GM06990 (cell line): ENCODE data around the gene NLRP5.

Experiments used
- DNase-seq: peaks from one replicate; pipeline ENCODE4 v3.0.0-alpha.2; 2011; ENCODE audit not compliant: insufficient read length; ENCODE audit errors: extremely low read depth
- H3K27me3 ChIP-seq: replicated peaks from 2 replicates; pipeline ENCODE4 v1.6.0; 2011; ENCODE audit warnings: low read length; ENCODE audit not compliant: control insufficient read depth, insufficient read depth
- H3K36me3 ChIP-seq: 2 replicates; pipeline ENCODE4 v1.5.1; 2011; ENCODE audit warnings: low read length; ENCODE audit not compliant: control insufficient read depth, insufficient read depth
- H3K4me3 ChIP-seq: replicated peaks from 2 replicates; pipeline ENCODE4 v1.5.1; 2011; ENCODE audit warnings: low read depth, mild to moderate bottlenecking, control low read depth, low read length
- TF ChIP-seq, protein P1 (sequence below): IDR thresholded peaks from 2 replicates; pipeline ENCODE4 v1.5.1; 2011; ENCODE audit warnings: low read length, control low read depth, mild to moderate bottlenecking, inconsistent platforms; ENCODE audit not compliant: insufficient read depth, poor library complexity, severe bottlenecking

NLRP5 gene

DNA sequence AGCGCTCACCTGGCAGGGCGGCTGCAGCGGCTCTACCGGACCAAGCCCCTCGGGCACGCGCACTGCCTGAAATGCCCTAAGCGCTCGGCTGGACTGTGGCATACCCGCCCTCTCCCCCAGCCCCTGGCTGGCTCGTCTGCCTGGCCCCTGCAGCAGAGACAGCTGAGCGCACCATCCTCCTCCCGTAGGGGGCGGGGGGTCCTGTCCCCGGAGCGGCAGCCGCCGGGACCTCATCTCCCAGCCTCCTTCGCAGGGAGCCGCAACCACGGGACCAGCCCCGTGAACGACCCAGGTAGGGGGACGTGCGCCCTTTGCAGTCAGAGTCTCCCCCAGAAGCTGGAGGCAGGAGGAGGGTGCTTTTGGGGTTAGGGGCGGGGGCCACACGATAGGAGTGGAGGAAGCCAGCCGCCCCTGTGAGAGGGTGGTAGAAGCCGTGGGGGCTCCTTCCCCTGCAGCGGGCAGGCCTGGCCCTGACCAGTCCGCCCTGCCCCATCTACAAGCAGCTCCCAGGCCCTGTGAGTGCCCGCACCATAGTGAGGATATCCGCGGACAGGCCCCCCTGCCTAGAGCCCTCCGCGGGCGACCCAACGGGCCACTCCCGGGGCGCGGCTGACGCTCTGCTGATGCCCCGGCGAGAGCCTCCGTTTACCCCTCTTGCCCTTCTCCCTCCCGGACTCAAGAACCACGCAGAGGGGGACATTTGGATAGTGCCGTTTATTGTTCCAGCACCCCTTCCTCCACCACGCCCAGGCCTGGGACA lies 100.3 kb downstream of the NLRP5 start:
- H3K4me3 ChIP-seq: no peak overlapping the region
- H3K36me3 ChIP-seq: peaks cover 12% of the 10 kb centered on the region
- no peaks in the 10 kb centered on the region for H3K27me3 ChIP-seq
- TF ChIP-seq, protein P1, sequence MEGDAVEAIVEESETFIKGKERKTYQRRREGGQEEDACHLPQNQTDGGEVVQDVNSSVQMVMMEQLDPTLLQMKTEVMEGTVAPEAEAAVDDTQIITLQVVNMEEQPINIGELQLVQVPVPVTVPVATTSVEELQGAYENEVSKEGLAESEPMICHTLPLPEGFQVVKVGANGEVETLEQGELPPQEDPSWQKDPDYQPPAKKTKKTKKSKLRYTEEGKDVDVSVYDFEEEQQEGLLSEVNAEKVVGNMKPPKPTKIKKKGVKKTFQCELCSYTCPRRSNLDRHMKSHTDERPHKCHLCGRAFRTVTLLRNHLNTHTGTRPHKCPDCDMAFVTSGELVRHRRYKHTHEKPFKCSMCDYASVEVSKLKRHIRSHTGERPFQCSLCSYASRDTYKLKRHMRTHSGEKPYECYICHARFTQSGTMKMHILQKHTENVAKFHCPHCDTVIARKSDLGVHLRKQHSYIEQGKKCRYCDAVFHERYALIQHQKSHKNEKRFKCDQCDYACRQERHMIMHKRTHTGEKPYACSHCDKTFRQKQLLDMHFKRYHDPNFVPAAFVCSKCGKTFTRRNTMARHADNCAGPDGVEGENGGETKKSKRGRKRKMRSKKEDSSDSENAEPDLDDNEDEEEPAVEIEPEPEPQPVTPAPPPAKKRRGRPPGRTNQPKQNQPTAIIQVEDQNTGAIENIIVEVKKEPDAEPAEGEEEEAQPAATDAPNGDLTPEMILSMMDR: no peak
- no peak for DNase-seq

DNA sequence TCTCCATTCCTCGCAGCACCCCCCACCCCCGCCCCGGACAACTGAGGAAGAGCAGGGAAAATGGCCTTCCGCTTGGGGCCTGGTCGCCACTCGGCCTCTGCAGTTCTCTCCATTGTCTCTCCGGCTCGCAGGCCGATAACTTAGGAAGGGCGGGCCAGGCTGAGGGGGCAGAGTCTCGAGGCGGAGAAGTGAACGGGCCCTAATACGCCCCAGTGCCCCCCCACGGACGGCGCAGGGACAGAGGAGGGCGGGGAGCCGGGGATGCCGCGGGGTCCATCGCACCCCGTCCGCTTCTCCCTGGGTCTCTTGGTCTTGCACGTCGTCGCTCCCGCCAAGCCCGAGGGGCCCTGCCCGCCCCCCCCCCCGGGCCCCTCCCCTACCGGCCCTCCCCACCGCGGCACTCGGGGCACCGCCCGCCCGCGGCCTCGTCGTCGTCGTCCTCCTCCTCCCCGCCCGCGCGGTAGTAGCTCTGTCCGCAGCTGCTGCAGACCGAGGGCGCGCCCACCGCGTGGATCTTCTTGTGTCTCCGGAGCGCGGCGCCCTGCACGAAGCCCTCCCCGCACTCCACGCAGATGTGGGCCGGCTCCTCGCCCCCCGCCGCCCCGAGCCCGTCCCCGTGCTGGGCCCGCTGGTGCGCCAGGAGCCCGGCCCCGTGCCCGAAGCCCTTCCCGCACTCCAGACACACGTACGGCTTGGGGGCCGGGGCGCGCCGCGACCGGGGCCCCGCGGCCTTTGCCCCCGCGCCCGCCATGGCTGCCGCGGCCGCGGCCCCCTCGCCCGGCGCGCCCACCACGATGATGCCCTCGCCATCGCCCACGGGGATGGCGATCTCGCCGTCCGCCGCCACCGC lies 101.3 kb downstream of the NLRP5 start:
- no peak overlapping the region for H3K4me3 ChIP-seq
- peaks cover 14% of the 10 kb centered on the region for H3K36me3 ChIP-seq
- DNase-seq: no peak
- H3K27me3 ChIP-seq: no peaks in the 10 kb centered on the region
- TF ChIP-seq, protein P1: no peak

DNA sequence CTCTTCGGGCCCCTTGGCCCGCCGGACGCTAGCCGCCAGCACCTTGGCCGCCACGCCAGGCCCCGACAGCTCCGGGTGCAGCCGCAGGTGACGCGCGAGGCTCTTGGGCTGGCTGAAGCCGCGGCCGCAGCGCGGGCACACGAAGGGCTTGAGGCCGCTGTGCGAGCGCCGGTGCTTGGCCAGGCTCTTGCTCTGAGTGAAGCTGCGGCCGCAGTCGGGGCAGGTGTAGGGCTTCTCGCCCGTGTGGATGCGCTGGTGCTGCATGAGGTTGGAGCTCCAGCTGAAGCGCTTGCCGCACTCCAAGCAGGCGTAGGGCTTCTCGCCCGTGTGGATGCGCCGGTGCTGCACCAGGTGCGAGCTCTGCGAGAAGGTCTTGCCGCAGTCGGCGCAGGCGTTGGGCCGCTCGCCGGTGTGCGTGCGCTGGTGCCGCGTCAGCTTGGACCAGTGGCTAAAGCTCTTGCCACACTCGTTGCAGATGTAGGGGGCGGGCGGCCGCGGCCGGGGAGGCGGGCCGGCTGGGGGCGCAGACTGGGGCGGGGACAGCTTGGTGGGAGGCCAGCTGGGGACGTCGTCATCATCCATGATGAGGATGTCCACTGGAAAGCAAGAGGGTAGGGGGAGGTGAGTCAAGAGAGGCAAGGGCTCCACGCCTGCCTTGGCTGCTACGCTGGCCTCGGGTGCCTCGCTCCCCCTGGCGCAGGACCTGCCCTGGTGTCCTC lies 102.1 kb downstream of the NLRP5 start:
- peaks cover 14% of the 10 kb centered on the region for H3K36me3 ChIP-seq
- no peak for DNase-seq
- TF ChIP-seq, protein P1: no peak

DNA sequence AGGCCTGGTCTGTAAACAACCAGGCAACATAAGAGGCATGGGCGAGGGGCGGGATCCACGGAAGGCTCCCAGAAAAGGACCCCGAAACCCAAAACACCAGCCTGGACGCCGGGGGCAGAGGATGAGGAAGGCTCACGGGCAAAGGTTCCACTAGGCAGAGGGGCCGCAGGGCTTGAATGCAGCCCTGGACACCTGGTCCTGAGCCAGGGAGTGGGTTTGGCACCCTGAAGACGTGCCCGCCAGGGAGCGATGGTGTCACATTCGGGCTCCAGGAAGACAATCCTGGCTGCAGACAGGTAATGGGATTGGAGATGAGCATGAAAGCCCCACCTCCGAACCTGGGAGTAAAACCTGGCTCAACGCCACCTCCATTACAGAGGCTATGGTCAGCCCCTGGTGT lies 102.8 kb downstream of the NLRP5 start:
- peaks cover 14% of the 10 kb centered on the region for H3K36me3 ChIP-seq
- no peak for DNase-seq
- no peaks in the 10 kb centered on the region for H3K27me3 ChIP-seq
- TF ChIP-seq, protein P1: no peak
- H3K4me3 ChIP-seq: no peak overlapping the region

More for the DNA sequence above, 102.1 kb downstream of the NLRP5 start:
- Histone ChIP-seq H3K27me3 (no peaks in the 10 kb centered on the region), H3K4me3 (no peak overlapping the region)

DNA sequence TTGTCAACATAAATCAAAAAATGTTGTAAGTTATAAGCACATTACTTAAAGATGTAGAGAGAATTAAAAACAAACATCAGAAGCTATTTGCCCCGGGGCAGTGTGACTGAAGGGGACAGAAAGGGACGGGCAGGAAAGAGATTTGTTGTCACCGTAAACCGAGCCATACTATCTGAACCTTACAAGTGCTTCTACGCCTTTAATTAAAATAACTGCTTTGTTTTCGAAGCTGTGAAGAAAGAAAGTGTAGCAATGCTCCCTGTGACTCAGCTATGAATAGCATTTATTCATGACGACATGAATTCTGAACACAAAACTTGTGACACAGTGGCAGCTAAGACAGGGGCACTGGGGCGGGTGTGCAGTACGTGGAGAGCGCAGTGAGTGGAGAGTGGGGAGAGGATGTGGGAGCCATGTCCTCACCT lies 104.5 kb downstream of the NLRP5 start:
- H3K36me3 ChIP-seq: peaks cover 19% of the 10 kb centered on the region

More for the DNA sequence above, 104.5 kb downstream of the NLRP5 start:
- no peaks in the 10 kb centered on the region for H3K27me3 ChIP-seq
- H3K4me3 ChIP-seq: no peak overlapping the region
- TF ChIP-seq, protein P1: no peak
- DNase-seq: no peak
